Panc1 (cell line): ENCODE results near the gene OR51E1. TPM values are rescaled to one million over a fixed set of nuclear protein-coding genes. Genes with fewer than 3 reads are reported as not detected.

Experiments used
- ATAC-seq: fragments of 200-7000 bp; cut with Tn5 transposase; 2 replicates; pipeline ENCODE4 v1.9.1; 2020; ENCODE audit warnings: mild to moderate bottlenecking, moderate library complexity
- BruUV-seq: library from RNA; stranded (reverse); fragments of 400-500 nt; replicated peaks from 2 replicates; lab custom pipeline; 2021; lab: Mats Ljungman, UMichigan
- CTCF ChIA-PET: fragments of 300-600 bp; sonication (Branson Sonifier 250); formaldehyde crosslinking; loops from one replicate; lab custom pipeline; 2022; ENCODE audit warnings: antibody characterized with exemption; lab: Charles Lee
- POLR2A ChIA-PET: fragments of 300-600 bp; sonication (Branson Sonifier 250); formaldehyde crosslinking; loops from one replicate; lab custom pipeline; 2022; ENCODE audit warnings: antibody characterized with exemption; lab: Charles Lee
- DNase-seq: peaks from one replicate; pipeline ENCODE4 v3.0.0-alpha.2; 2010; ENCODE audit warnings: low read depth, low spot score
- H3K27ac ChIP-seq: 2 replicates; pipeline ENCODE4 v1.5.1; 2011; ENCODE audit warnings: mild to moderate bottlenecking, low read length, inconsistent platforms
- H3K27me3 ChIP-seq: fragments of 200-500 bp; sonication (Bioruptor generic); 2 replicates; pipeline ENCODE4 v1.6.0; 2014; ENCODE audit warnings: low read length, inconsistent platforms; ENCODE audit not compliant: control insufficient read depth, insufficient read depth
- H3K36me3 ChIP-seq: fragments of 200-500 bp; sonication (Bioruptor generic); 2 replicates; pipeline ENCODE4 v1.5.1; 2014; ENCODE audit warnings: inconsistent platforms, mild to moderate bottlenecking, low read length, moderate library complexity; ENCODE audit not compliant: control insufficient read depth, insufficient read depth
- H3K4me1 ChIP-seq: 2 replicates; pipeline ENCODE4 v1.5.1; 2011; ENCODE audit warnings: inconsistent platforms, mild to moderate bottlenecking, low read length, moderate library complexity; ENCODE audit not compliant: control insufficient read depth, insufficient read depth
- H3K4me3 ChIP-seq, 2 experiments: 2 replicates each; pipeline ENCODE4 v1.5.1; 2011 to 2012; ENCODE audit warnings: low read depth in 2 of 2, low read length in 2 of 2, mild to moderate bottlenecking in 2 of 2, inconsistent platforms in 1 of 2, moderate library complexity in 1 of 2
- H3K9me3 ChIP-seq: fragments of 200-500 bp; sonication (Bioruptor generic); 2 replicates; pipeline ENCODE4 v1.5.1; 2014; ENCODE audit warnings: low read depth, mild to moderate bottlenecking, inconsistent platforms, low read length, moderate library complexity; ENCODE audit not compliant: control insufficient read depth, insufficient read depth
- CTCF ChIP-seq: fragments of 450-650 bp; IDR thresholded peaks from 2 replicates; pipeline ENCODE4 v1.5.1; 2017; ENCODE audit warnings: mild to moderate bottlenecking
- POLR2AphosphoS5 ChIP-seq: IDR thresholded peaks from 2 replicates; pipeline ENCODE4 v1.6.1; 2012; ENCODE audit warnings: mild to moderate bottlenecking, low read depth, low read length, moderate library complexity
- REST ChIP-seq, 2 experiments: IDR thresholded peaks; 2 replicates each; pipeline ENCODE4 v1.6.1; 2011 to 2012; ENCODE audit warnings: low read depth in 2 of 2, control low read depth in 1 of 2, low read length in 1 of 2, mild to moderate bottlenecking in 1 of 2, moderate library complexity in 1 of 2; ENCODE audit not compliant: insufficient read depth in 1 of 2
- SIN3A ChIP-seq: IDR thresholded peaks from 2 replicates; pipeline ENCODE4 v1.6.1; 2012; ENCODE audit warnings: low read depth, mild to moderate bottlenecking, low read length, moderate library complexity, borderline replicate concordance; ENCODE audit not compliant: insufficient read depth
- TCF7L2 ChIP-seq: IDR thresholded peaks from 2 replicates; pipeline ENCODE4 v1.6.1; 2011; ENCODE audit warnings: mild to moderate bottlenecking, low read depth, low read length, inconsistent platforms
- in situ Hi-C: cut with HindIII; loops from 2 replicates; pipeline ENCODE4 v1.10.0; 2016; ENCODE audit warnings: low sequenced_read_pairs, low pct_unique_long_range_greater_than_20kb
- intact Hi-C: fragments of 100-400 bp; cut with micrococcal nuclease; formaldehyde crosslinking; loops from one replicate; pipeline ENCODE4 v1.10.0; 2022; ENCODE audit not compliant: unreplicated experiment
- total RNA-seq: library from RNA; stranded (reverse); gene quantifications from one replicate; pipeline ENCODE4 v1.2.1, GENCODE V29; 2021; ENCODE audit not compliant: unreplicated experiment

OR51E1 gene
- total RNA-seq, 1 experiment from 2014 or later, result not detected

- no peak for ATAC-seq
- no peak for TF ChIP-seq POLR2AphosphoS5
- TF ChIP-seq CTCF, result no peak
- TF ChIP-seq SIN3A, result no peak
- no peak for TF ChIP-seq REST (IDR thresholded peaks at IDR 0.05; ENCODE audit: insufficient read depth in 1 of 2, low read depth in 2 of 2, low read length in 1 of 2)
- TF ChIP-seq TCF7L2, result no peak
- CTCF ChIA-PET, result no interaction called here
- Histone ChIP-seq H3K27me3 (peaks cover 4% of the 10 kb centered on the region; the same call in 1 of the 2 replicates), H3K27ac (no peak overlapping the region), H3K9me3 (no peaks in the 10 kb centered on the region), H3K36me3 (no peaks in the 10 kb centered on the region), H3K4me1 (0 out of 2 replicates have a peak, but pooled peaks cover 4% of the 10 kb centered on the region), H3K4me3 (no peak overlapping the region)
- no peak for DNase-seq
- BruUV-seq, result no TSS peak
- intact Hi-C loops, result no loop called here
- POLR2A ChIA-PET, result no interaction called here
- in situ Hi-C loops, result no loop called here
These were observed 28.7 kb downstream of the OR51E1 start for GRCh38 chr11:4672470-4672869.

GRCh38 chr11:4673781-4674180 is 30.0 kb downstream of the OR51E1 start:
- Histone ChIP-seq H3K4me3 (no peak overlapping the region), H3K4me1 (0 out of 2 replicates have a peak, but pooled peaks cover 4% of the 10 kb centered on the region), H3K27ac (no peak overlapping the region), H3K9me3 (no peaks in the 10 kb centered on the region), H3K36me3 (no peaks in the 10 kb centered on the region), H3K27me3 (peaks cover 4% of the 10 kb centered on the region; the same call in 1 of the 2 replicates)
- BruUV-seq, result no TSS peak
- in situ Hi-C loops (no loop called here), intact Hi-C loops (no loop called here)
- POLR2A ChIA-PET, result no interaction called here
- no peak for ATAC-seq
- CTCF ChIA-PET, result no interaction called here
- TF ChIP-seq CTCF (no peak), REST (IDR thresholded peaks at IDR 0.05; ENCODE audit: insufficient read depth in 1 of 2, low read depth in 2 of 2, low read length in 1 of 2) (no peak), TCF7L2 (no peak), SIN3A (no peak), POLR2AphosphoS5 (no peak)
- no peak for DNase-seq
